HCT116 (cell line): ENCODE results near the gene NUBPL.

Experiments
- ATF3 ChIP-seq: IDR thresholded peaks from 2 replicates; pipeline ENCODE4 v1.6.1; 2012
- CTCF ChIP-seq, 3 experiments: fragments of 200-600 bp in 1 of 3; sonication (generic) in 1 of 3; IDR thresholded peaks in 2 of 3; conservative IDR thresholded peaks in 1 of 3; 2 replicates each; pipeline ENCODE4 v1.5.1; 2012 to 2017; ENCODE audit warnings: low read depth in 2 of 3, low read length in 2 of 3, antibody characterized with exemption in 1 of 3, borderline replicate concordance in 1 of 3, control low read depth in 1 of 3, mild to moderate bottlenecking in 1 of 3, mixed read lengths in 1 of 3, mixed run types in 1 of 3, moderate library complexity in 1 of 3; ENCODE audit not compliant: insufficient read depth in 1 of 3
- EZH2phosphoT487 ChIP-seq: fragments of 200-600 bp; IDR thresholded peaks from 2 replicates; pipeline ENCODE4 v1.6.1; 2018; ENCODE audit warnings: antibody characterized with exemption, borderline replicate concordance
- JUND ChIP-seq: IDR thresholded peaks from 2 replicates; pipeline ENCODE4 v1.6.1; 2012
- POLR2A ChIP-seq: IDR thresholded peaks from 2 replicates; pipeline ENCODE4 v1.7.0; 2011; ENCODE audit warnings: borderline replicate concordance; ENCODE audit not compliant: insufficient read depth, insufficient read length; ENCODE audit errors: extremely low read depth
- POLR2AphosphoS5 ChIP-seq: IDR thresholded peaks from 2 replicates; pipeline ENCODE4 v1.6.1; 2011; ENCODE audit warnings: mild to moderate bottlenecking, low read depth, low read length, moderate library complexity
- REST ChIP-seq: IDR thresholded peaks from 2 replicates; pipeline ENCODE4 v1.6.1; 2012; ENCODE audit warnings: low read depth
- SIN3A ChIP-seq: IDR thresholded peaks from 2 replicates; pipeline ENCODE4 v1.6.1; 2012; ENCODE audit warnings: low read depth
- ZNF274 ChIP-seq: fragments of 200-500 bp; sonication (Bioruptor generic); IDR thresholded peaks from 2 replicates; pipeline ENCODE4 v1.6.1; 2014; ENCODE audit warnings: mild to moderate bottlenecking, low read depth, low read length, inconsistent platforms

- TF ChIP-seq CTCF (IDR thresholded peaks at IDR 0.05 in 2 of 3, conservative IDR thresholded peaks at IDR 0.05 in 1 of 3; ENCODE audit: borderline replicate concordance in 1 of 3, insufficient read depth in 1 of 3, low read depth in 2 of 3, low read length in 2 of 3) (no peak), JUND (no peak), REST (no peak), EZH2phosphoT487 (no peak), POLR2A (no peak), POLR2AphosphoS5 (no peak), ZNF274 (no peak), SIN3A (no peak), ATF3 (no peak)
These were observed 7.0 kb downstream of the NUBPL start for GRCh38 chr14:31568161-31568560.
